CD4-positive, alpha-beta memory T cell (primary cell): Measurements from ENCODE around the gene ZNF69. TPM values are rescaled to one million over a fixed set of nuclear protein-coding genes. Genes with fewer than 3 reads are reported as not detected.
A peak's percentile ranks its signal among the peaks of the same experiment; 100 is the strongest.
"Not testable (repeated sequence)": the region's sequence is repeated elsewhere in the genome, so short reads cannot be mapped to it uniquely, and the experiment has no call there.

Source experiments
- CTCF ChIA-PET: fragments of 350-600 bp; sonication (Branson Sonifier 250); formaldehyde crosslinking; loops from one replicate; lab custom pipeline; 2021; ENCODE audit warnings: inconsistent platforms; ENCODE audit not compliant: partially characterized antibody; lab: Charles Lee
- POLR2A ChIA-PET: fragments of 350-600 bp; sonication (Branson Sonifier 250); formaldehyde crosslinking; loops from one replicate; lab custom pipeline; 2021; ENCODE audit not compliant: partially characterized antibody; lab: Charles Lee
- DNase-seq, 5 donors: peaks; one replicate each; pipeline versions ENCODE4 v3.0.0 to v3.0.0-alpha.2; 2020 to 2022; ENCODE audit warnings: mixed read lengths in 1 of 5
- H3K27ac ChIP-seq: one replicate; pipeline ENCODE4 v1.7.0; 2013; ENCODE audit warnings: low read depth, low read length
- H3K27me3 ChIP-seq: 2 replicates; pipeline ENCODE4 v1.7.0; 2013; ENCODE audit warnings: mild to moderate bottlenecking, low read length, moderate library complexity; ENCODE audit not compliant: insufficient read depth
- H3K36me3 ChIP-seq: 2 replicates; pipeline ENCODE4 v1.7.0; 2013; ENCODE audit warnings: mild to moderate bottlenecking, low read length, moderate library complexity; ENCODE audit not compliant: insufficient read depth
- H3K4me1 ChIP-seq: 2 replicates; pipeline ENCODE4 v1.7.0; 2013; ENCODE audit warnings: mild to moderate bottlenecking, low read length, moderate library complexity; ENCODE audit not compliant: insufficient read depth
- H3K4me3 ChIP-seq, 2 donors: one replicate each; pipeline ENCODE4 v1.7.0; 2013; ENCODE audit warnings: low read length in 2 of 2, mild to moderate bottlenecking in 1 of 2
- H3K9me3 ChIP-seq, 2 donors: one replicate each; pipeline ENCODE4 v1.7.0; 2013; ENCODE audit warnings: low read length in 2 of 2, control low read depth in 1 of 2; ENCODE audit not compliant: control insufficient read depth in 1 of 2
- H3K27ac Mint-ChIP-seq, 7 donors: one replicate each; pipeline ENCODE4 v1.8.0; 2020 to 2021; ENCODE audit warnings: mixed read lengths in 7 of 7, mild to moderate bottlenecking in 6 of 7, inconsistent platforms in 3 of 7, moderate library complexity in 3 of 7
- H3K27me3 Mint-ChIP-seq, 2 donors: one replicate each; pipeline ENCODE4 v1.8.0; 2020 to 2021; ENCODE audit warnings: mixed read lengths in 2 of 2
- H3K36me3 Mint-ChIP-seq, 2 donors: one replicate each; pipeline ENCODE4 v1.8.0; 2020 to 2021; ENCODE audit warnings: mixed read lengths in 2 of 2, inconsistent platforms in 1 of 2, mild to moderate bottlenecking in 1 of 2
- H3K4me1 Mint-ChIP-seq, 4 donors: one replicate each; pipeline ENCODE4 v1.8.0; 2020 to 2021; ENCODE audit warnings: mixed read lengths in 4 of 4, mild to moderate bottlenecking in 1 of 4
- H3K4me3 Mint-ChIP-seq, 8 donors: one replicate each; pipeline ENCODE4 v1.8.0; 2020 to 2021; ENCODE audit warnings: mixed read lengths in 8 of 8, mild to moderate bottlenecking in 7 of 8, moderate library complexity in 6 of 8, inconsistent platforms in 3 of 8
- H3K9me3 Mint-ChIP-seq, 8 donors: one replicate each; pipeline ENCODE4 v1.8.0; 2020 to 2021; ENCODE audit warnings: mixed read lengths in 8 of 8, mild to moderate bottlenecking in 5 of 8, inconsistent platforms in 3 of 8, moderate library complexity in 1 of 8
- intact Hi-C: fragments of 100-400 bp; cut with micrococcal nuclease; formaldehyde crosslinking; loops from one replicate; pipeline ENCODE4 v1.15.1; 2023
- polyA plus RNA-seq, 2 donors: library from polyadenylated mRNA; unstranded; fragments of 300-500 nt; fragmentation: Illumina TruSeq; gene quantifications; one replicate each; pipeline ENCODE4 v1.2.3, GENCODE V29; 2021
- total RNA-seq, 2 experiments: library from RNA; stranded (reverse); gene quantifications; one replicate each; pipeline ENCODE4 v1.2.3, GENCODE V29; 2021

Gene ZNF69
- total and polyA plus RNA-seq, 4 experiments from 2014 or later, result 0.57 to 8.5 (median 5.3) TPM

- H3K4me3 Mint-ChIP-seq, result peak overlapping the region in 6 of 8 donors; percentile 3 to 43 (median 26)
- POLR2A ChIA-PET, CTCF ChIA-PET, H3K36me3 ChIP-seq, H3K4me3 ChIP-seq, H3K27me3 Mint-ChIP-seq, H3K27me3 ChIP-seq, H3K27ac ChIP-seq, DNase-seq, H3K9me3 ChIP-seq, H3K9me3 Mint-ChIP-seq, intact Hi-C loops: not testable (repeated sequence)
- peak overlapping the region in 1 of 7 donors; percentile 32 for H3K27ac Mint-ChIP-seq
- H3K4me1 ChIP-seq, result peaks cover 14% of the 10 kb centered on the region
- H3K36me3 Mint-ChIP-seq, result peaks cover 1 to 12% of the 10 kb centered on the region in 2 donors
- H3K4me1 Mint-ChIP-seq, result peaks cover 13 to 34% (median 19%) of the 10 kb centered on the region in 4 donors
These were observed 2.3 kb downstream of the ZNF69 start for GRCh38 chr19:11889901-11890300.

- H3K36me3 ChIP-seq, result no peaks in the 10 kb centered on the region
These were observed 3.1 kb downstream of the ZNF69 start for GRCh38 chr19:11890634-11891033.

DNA sequence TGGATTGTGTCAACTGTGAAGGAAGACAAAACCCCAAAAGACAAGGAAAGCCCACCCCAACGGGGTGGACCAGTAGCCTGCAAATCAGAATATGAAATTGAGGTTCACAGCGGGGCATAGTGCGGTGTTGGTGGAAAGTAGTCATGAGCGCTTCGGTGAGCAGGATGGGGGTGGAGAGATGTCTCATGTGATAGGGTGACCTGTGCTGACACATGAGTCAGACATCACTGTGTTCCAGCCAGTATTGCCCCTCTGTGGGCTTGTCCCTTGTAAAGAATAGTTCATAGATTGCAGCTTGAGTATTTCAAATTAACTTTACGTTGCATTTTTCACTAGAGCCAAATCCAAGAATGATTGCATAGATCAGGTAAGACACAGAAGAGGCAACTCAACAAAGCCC lies 7.3 kb downstream of the ZNF69 start:
- no peaks in the 10 kb centered on the region for H3K27me3 Mint-ChIP-seq
- Histone ChIP-seq H3K36me3 (no peaks in the 10 kb centered on the region), H3K4me1 (no peaks in the 10 kb centered on the region), H3K4me3 (no peak overlapping the region), H3K27me3 (no peaks in the 10 kb centered on the region), H3K27ac (no peak overlapping the region), H3K9me3 (peaks cover 0 to 3% of the 10 kb centered on the region in 2 donors)
- no peak overlapping the region for H3K27ac Mint-ChIP-seq
- peaks cover 0 to 25% (median 17%) of the 10 kb centered on the region in 8 donors for H3K9me3 Mint-ChIP-seq
- DNase-seq, result no peak
- peaks cover 12 to 36% of the 10 kb centered on the region in 2 donors for H3K36me3 Mint-ChIP-seq
- H3K4me3 Mint-ChIP-seq, result peak overlapping the region in 1 of 8 donors; percentile 28
- ChIA-PET POLR2A (no interaction called here), CTCF (no interaction called here)
- intact Hi-C loops, result no loop called here
- peaks cover 0 to 3% (median 1%) of the 10 kb centered on the region in 4 donors for H3K4me1 Mint-ChIP-seq

More at GRCh38 chr19:11890634-11891033, 3.1 kb downstream of the ZNF69 start:
- POLR2A ChIA-PET, result no interaction called here
- H3K27me3 Mint-ChIP-seq, result no peaks in the 10 kb centered on the region
- no peak overlapping the region for H3K4me3 Mint-ChIP-seq
- DNase-seq, result no peak
- intact Hi-C loops, result no loop called here
- Histone ChIP-seq H3K27me3 (no peaks in the 10 kb centered on the region), H3K4me3 (no peak overlapping the region), H3K9me3 (no peaks in the 10 kb centered on the region), H3K27ac (no peak overlapping the region), H3K4me1 (peaks cover 14% of the 10 kb centered on the region)
- peaks cover 13 to 34% (median 19%) of the 10 kb centered on the region in 4 donors for H3K4me1 Mint-ChIP-seq
- H3K9me3 Mint-ChIP-seq, result peaks cover 0 to 12% (median 5%) of the 10 kb centered on the region in 8 donors
- CTCF ChIA-PET, result no interaction called here
- H3K36me3 Mint-ChIP-seq, result peaks cover 7 to 17% of the 10 kb centered on the region in 2 donors
- H3K27ac Mint-ChIP-seq, result no peak overlapping the region

- Mint-ChIP-seq H3K36me3 (peaks cover 36 to 54% of the 10 kb centered on the region in 2 donors), H3K27me3 (no peaks in the 10 kb centered on the region)
- intact Hi-C loops, result no loop called here
These were observed 14.6 kb downstream of the ZNF69 start for GRCh38 chr19:11902228-11902627.

DNA sequence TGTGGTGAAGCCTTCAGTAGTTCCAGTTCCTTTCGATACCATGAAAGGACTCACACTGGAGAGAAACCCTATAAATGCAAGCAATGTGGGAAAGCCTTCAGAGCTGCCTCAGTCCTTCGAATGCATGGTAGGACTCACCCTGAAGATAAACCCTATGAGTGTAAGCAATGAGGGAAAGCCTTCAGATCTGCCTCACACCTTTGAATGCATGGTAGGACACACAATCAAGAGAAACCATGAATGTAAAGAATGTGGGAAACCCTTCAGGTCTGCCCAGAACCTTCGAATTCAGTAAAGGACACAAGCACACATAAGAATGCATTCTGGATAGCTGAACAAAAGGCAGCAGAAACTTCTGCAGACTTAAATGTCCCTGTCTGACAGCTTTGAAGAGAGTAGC lies 18.3 kb downstream of the ZNF69 start:
- Histone ChIP-seq H3K4me3 (no peak overlapping the region), H3K27ac (no peak overlapping the region), H3K9me3 (peaks cover 14 to 19% of the 10 kb centered on the region in 2 donors), H3K27me3 (no peaks in the 10 kb centered on the region), H3K36me3 (no peaks in the 10 kb centered on the region), H3K4me1 (no peaks in the 10 kb centered on the region)
- Mint-ChIP-seq H3K4me3 (no peak overlapping the region), H3K36me3 (peaks cover 27 to 35% of the 10 kb centered on the region in 2 donors), H3K9me3 (peaks cover 4 to 94% (median 81%) of the 10 kb centered on the region in 8 donors), H3K27me3 (no peaks in the 10 kb centered on the region), H3K27ac (no peak overlapping the region), H3K4me1 (no peaks in the 10 kb centered on the region)
- CTCF ChIA-PET, result no interaction called here
- intact Hi-C loops, result no loop called here
- POLR2A ChIA-PET, result no interaction called here
- DNase-seq, result no peak

More at GRCh38 chr19:11902228-11902627, 14.6 kb downstream of the ZNF69 start:
- Mint-ChIP-seq H3K27ac (no peak overlapping the region), H3K4me3 (no peak overlapping the region), H3K4me1 (peaks cover 0 to 1% (median 0%) of the 10 kb centered on the region in 4 donors), H3K9me3 (peaks cover 4 to 87% (median 73%) of the 10 kb centered on the region in 8 donors)
- no peaks in the 10 kb centered on the region for H3K27me3 ChIP-seq
- no peaks in the 10 kb centered on the region for H3K36me3 ChIP-seq
- no peak overlapping the region for H3K4me3 ChIP-seq
- DNase-seq, result no peak
- no peaks in the 10 kb centered on the region for H3K4me1 ChIP-seq
- POLR2A ChIA-PET, result no interaction called here
- H3K27ac ChIP-seq, result no peak overlapping the region
- peaks cover 14 to 21% of the 10 kb centered on the region in 2 donors for H3K9me3 ChIP-seq
- CTCF ChIA-PET, result no interaction called here

GRCh38 chr19:11911937-11912336 lies 24.4 kb downstream of the ZNF69 start:
- peaks cover 3 to 87% (median 58%) of the 10 kb centered on the region in 8 donors for H3K9me3 Mint-ChIP-seq
- H3K4me3 Mint-ChIP-seq, H3K36me3 ChIP-seq, H3K4me1 Mint-ChIP-seq, CTCF ChIA-PET, H3K27me3 Mint-ChIP-seq, H3K27ac Mint-ChIP-seq, H3K4me1 ChIP-seq, H3K4me3 ChIP-seq, H3K27me3 ChIP-seq, intact Hi-C loops, H3K27ac ChIP-seq, DNase-seq, POLR2A ChIA-PET: not testable (repeated sequence)
- peaks cover 5 to 16% of the 10 kb centered on the region in 2 donors for H3K36me3 Mint-ChIP-seq
- peaks cover 0 to 11% of the 10 kb centered on the region in 2 donors for H3K9me3 ChIP-seq

DNA sequence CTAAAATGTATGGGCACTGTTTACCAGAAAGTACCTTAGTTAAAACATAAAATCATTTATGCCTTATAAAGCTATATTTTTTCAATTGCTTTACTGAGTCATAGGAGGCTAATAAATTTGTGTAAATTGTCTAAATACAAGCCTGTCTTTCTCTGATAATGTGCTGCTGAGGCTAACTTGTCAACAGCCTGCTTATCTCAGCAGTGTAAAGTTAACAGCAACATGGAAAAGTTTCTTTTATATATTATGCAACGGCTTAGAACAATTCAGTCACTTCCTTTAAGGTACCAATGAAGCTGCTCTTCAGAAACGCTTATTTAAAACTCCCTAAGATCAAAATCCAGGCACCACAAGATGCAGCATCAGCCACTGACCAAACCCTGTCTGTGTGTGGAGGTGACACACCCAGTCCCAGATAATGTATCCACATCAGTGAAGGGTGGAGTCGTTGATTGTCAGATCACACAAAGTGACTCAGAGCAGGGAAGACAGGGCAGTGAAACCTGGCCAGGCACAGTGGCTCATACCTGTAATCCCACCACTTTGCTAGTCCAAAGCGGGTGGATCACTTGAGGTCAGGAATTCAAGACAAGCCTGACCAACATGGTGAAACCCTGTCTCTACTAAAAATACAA lies 27.0 kb downstream of the ZNF69 start:
- H3K27me3 Mint-ChIP-seq, POLR2A ChIA-PET, H3K4me3 Mint-ChIP-seq, H3K36me3 ChIP-seq, H3K4me3 ChIP-seq, H3K4me1 Mint-ChIP-seq, intact Hi-C loops, H3K27ac Mint-ChIP-seq, DNase-seq, H3K4me1 ChIP-seq, H3K27ac ChIP-seq, H3K27me3 ChIP-seq: not testable (repeated sequence)
- peaks cover 0 to 12% of the 10 kb centered on the region in 2 donors for H3K36me3 Mint-ChIP-seq
- peaks cover 3 to 63% (median 33%) of the 10 kb centered on the region in 8 donors for H3K9me3 Mint-ChIP-seq
- H3K9me3 ChIP-seq, result peaks cover 0 to 11% of the 10 kb centered on the region in 2 donors
- CTCF ChIA-PET, result interaction anchor here (0.7 kb wide), 1 partner anchor 9 kb away, joined by 5 read pairs; no protein-coding TSS in a partner anchor
